Caki2 (cell line): ENCODE data around the gene RBM28. TPM values are rescaled to one million over a fixed set of nuclear protein-coding genes. Genes with fewer than 3 reads are reported as not detected.

Experiments
- DNase-seq: peaks from one replicate; pipeline ENCODE4 v3.0.0-alpha.2; 2015; ENCODE audit warnings: low read depth
- in situ Hi-C: cut with HindIII; loops from 2 replicates; pipeline ENCODE4 v1.10.0; 2016; ENCODE audit warnings: low sequenced_read_pairs, low pct_unique_long_range_greater_than_20kb, mixed read lengths
- total RNA-seq: library from RNA; depleted of rRNA; stranded (reverse); fragments of >200 nt; shearing (Covaris generic); gene quantifications from 2 replicates; pipeline ENCODE4 v1.2.3, GENCODE V29; 2014; ENCODE audit warnings: low replicate concordance; rRNA removed

RBM28 gene, protein sequence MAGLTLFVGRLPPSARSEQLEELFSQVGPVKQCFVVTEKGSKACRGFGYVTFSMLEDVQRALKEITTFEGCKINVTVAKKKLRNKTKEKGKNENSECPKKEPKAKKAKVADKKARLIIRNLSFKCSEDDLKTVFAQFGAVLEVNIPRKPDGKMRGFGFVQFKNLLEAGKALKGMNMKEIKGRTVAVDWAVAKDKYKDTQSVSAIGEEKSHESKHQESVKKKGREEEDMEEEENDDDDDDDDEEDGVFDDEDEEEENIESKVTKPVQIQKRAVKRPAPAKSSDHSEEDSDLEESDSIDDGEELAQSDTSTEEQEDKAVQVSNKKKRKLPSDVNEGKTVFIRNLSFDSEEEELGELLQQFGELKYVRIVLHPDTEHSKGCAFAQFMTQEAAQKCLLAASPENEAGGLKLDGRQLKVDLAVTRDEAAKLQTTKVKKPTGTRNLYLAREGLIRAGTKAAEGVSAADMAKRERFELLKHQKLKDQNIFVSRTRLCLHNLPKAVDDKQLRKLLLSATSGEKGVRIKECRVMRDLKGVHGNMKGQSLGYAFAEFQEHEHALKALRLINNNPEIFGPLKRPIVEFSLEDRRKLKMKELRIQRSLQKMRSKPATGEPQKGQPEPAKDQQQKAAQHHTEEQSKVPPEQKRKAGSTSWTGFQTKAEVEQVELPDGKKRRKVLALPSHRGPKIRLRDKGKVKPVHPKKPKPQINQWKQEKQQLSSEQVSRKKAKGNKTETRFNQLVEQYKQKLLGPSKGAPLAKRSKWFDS
- total RNA-seq: 12.9 and 30.0 TPM in 2 replicates

DNA sequence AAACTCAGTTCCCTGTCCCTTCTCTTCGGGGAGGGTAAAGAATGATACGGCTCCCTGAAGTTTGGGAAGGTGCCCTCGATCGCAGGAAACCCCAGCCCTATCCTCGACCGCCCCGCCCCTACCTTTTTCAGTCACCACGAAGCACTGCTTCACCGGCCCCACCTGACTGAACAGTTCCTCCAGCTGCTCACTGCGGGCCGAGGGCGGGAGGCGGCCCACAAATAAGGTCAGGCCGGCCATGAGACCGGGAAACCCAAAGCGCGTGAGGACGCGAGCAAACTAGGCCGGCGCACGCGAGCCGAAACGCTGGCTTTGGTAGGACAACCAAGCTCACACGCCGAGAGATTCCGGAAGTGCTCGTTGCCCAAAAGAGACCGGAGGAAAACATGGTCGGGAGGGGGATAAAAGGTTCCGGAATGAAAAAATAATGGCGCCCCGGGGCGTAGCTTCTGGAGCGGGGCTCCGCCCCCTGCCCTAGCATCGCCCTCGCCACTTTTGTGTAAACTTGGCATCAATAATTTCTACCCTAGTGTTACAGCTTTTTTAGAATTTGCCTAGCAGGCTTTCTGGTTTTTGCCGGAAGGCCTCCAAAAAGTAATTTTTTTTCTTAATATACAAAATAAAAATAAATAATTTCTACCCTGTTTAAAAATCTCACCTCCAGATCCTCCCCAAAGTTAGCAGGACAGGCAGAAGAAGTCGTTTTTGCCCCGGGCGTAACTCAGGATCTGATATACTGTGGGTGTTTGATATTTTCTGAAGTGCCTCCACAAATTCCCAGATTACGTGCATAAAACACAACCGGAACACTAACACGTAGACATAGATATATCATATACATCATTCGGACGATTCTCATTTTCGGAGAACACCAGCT is at the start of gene RBM28:
TSS of gene RBM28 (minus strand) at position 355 of the 877 bp plus-strand sequence. CDS start at position 240, 115 bp downstream.
- in situ Hi-C loops: no loop called here
- peak; percentile 86 for DNase-seq

DNA sequence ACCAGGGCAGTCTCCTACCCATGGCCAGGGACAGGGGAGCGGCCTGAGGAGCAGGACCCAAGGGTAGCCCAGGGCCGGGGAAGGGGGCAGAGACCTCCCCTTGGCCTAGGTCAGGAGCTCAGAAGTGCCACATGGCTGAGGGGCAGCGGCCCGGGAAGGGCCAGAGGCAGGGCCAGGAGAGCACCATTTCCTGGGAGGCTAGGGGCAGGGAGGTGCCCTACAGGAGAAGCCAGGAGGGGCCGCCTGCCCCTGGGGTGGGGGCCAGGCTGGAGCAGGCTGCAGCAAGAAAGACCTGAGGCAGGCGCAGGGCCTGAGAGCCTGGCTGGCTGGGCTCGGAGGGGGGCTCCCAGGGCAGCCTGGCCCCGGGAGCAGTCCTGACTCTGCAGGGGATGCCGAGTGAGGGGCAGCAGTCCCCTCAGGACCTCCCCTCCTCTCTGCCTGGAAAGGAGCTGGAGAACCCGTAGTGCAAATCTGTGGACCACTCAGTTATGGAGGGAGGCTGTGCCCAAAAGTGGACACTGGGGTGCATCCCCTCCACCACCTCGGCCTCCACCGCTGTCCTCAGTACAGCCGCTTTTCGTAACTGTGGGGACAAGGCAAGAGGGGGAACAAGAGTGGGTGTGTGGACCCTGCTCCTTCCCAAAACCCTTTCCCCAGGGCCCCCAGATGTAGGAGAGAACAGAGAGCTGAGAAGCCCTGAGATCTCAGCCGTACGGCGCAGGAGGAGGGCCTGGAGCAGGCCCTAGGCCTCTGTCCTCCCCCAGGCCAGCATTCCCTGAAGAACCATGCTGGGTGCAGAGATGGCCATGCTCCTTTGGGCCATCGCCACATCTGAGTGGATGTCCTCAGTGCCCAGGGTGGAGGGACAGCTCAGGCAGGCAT is 49.0 kb upstream of the RBM28 start:
- no peak for DNase-seq
- in situ Hi-C loops: no loop called here

DNA sequence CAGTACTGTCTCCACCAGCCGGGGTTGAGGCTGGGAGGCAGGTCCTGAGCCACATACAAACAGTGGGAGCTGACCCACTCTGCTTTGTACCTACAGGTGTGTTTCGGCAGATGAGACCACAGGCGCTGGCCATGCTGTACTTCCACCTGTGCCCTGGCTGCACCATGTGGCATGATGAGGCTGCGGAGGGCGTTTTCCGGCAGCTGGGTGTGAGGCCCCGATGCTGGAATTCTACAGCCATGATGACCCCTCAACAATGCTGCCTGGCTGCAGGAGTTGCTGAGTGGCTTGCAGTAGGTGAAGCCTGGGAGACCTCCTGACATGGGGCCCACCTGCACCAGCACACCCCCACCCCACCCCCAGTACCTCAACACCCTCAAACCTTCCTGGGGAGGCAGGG is 48.1 kb upstream of the RBM28 start:
- in situ Hi-C loops: no loop called here
- DNase-seq: no peak

DNA sequence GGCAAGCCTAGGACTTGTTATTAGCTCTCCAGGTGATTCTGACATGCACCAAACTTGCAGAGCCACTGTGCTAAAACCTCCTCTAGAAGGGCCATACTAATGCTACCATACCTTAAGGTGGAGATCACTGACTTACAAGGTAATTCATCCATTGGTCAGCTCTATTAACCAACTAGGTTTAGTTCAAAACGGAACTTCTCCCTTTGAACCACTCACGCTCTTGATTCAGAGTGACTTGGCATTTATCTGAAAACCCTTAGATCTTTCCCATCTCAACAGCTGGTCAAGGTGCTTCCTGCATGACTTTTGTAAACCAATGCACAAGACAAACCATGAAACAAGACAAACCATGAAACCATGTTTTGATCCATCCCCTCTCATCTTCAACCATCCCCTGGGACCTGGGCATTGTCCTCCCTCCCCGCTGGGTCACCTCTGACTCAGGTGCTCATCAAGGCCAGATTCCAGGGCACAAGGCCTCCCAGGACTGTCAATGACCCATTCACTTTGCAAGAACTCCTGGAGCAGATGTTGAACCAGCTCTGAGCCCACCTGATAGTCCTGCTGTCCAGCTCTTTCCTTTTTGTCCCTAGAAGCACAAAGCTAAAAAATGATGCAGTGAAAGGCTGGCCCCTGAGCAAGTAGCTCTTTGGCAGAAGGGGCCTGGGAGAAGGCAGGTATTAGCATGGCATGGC is 47.3 kb upstream of the RBM28 start:
- in situ Hi-C loops: no loop called here
- DNase-seq: no peak

DNA sequence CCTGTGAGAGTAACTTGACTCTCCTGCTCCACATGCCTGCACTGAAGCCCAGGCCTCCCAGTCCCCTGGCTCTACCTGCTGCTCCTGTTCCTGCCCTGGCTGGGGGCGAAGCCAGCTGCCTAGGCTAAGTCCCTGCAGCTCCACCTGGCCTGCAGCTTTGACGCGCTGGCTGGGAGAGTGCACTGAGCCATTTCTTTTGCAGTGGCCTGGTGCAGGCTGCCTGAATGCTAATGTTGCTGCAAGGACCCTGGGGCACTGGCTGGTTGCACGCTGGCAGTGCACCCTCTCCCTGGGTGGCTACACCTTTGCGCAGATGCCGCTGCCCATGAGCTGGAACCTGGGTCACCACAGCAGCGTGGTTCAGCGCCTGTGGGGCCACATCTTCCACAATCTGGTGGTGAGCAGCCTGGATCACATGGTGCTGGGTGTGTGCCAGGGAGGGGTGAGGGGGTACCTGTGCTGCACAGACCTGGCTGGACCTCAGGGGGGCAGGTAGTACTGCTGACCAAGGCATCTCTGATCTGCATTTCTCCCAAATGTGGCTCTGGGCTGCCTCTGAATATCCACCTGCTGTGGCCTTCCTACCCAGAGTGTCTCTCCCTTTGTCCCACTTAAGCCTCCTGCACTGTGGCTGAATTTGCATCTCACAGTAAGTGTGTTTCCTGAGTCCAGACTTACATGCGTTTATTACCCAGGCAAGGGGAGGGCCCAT is 46.1 kb upstream of the RBM28 start:
- in situ Hi-C loops: no loop called here
- no peak for DNase-seq

DNA sequence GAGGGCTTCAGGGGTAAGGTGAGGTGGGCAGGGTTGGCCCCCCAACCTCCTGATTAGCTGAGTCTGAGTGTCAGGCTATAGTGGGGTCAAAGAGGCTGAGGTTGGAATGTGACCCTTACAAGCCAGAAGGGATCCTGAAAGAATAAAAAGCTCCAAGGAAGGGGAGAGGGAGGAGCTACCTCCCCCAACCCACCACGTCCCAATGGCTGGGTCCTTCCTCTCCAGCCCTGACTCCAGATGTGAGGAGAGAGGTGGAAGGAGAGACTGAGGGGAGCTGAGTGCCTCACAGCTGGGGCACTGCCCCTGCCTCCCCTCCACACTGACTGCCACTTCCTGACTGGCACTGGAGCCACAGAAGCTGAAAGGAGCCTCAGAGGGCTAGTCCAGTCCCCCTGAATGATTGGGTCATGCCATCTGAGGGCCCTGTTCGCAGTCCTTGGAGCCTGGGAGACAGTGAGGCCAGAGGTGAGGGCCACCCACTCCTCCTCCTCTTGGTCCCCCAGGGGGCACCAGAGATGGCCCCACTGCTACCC is 45.4 kb upstream of the RBM28 start:
- no peak for DNase-seq
- in situ Hi-C loops: no loop called here

DNA sequence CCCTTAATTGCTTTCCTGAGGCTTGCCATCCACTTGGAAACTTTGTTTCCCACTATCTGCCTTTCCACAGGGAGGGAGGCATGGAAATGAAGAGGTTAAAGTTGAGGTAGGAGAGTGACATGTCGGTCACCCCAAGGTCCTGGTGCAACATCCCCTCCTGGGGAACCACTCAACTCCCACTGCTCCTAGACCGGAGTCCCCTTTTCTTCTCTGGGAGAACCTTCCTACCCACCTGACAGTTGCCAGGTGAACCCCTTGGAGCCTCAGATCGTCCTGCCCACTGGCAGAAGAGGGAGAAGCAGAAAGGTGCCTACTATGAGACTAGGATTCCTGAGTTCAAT is 44.4 kb upstream of the RBM28 start:
- in situ Hi-C loops: no loop called here

DNA sequence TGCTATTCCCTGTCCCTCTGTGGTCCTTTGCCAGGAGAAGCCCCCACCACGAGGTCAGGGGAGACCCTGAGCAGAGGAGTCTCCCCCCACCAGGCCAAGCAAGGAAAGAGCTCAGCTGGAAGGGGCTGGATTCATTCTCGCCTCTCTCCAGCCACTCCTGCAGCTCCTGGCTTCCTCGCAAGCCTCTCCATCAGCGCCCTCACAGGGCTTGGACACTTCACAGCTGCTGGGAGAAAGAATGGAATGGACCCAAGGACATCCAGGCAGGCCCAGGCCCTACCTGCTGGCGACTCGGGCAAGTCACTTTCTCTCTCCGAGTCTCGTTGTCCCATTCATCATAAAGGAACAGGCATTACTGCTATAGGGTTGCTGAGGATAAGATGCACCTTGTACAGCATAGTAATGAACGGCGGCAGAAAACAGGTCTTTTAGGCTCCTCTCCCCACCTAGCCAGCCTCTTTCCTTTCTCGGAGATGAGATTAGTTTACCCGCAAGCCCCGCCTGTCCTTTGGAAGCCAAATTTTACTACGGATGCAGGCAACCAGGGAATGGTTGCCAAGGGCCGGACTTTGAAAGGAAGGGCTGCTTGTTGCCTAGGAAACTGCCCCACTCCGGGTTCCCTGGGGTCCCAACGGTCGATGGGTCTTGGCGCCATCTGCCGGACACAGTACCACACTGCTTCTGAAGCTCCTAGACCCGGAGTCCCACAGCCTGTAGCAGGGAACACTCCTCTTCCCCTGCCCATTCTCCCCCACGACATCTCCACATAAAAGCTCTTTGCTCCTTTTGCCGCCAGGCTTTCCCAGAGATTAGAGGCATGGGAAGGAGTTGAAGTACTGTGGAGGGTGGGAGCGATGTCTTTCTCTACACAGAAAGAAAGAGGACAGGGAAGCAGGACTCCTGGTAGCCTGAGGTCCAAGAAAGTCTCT is 43.8 kb upstream of the RBM28 start:
- in situ Hi-C loops: no loop called here
- DNase-seq: peak; percentile 30

More for the DNA sequence above, 44.4 kb upstream of the RBM28 start:
- DNase-seq: no peak

DNA sequence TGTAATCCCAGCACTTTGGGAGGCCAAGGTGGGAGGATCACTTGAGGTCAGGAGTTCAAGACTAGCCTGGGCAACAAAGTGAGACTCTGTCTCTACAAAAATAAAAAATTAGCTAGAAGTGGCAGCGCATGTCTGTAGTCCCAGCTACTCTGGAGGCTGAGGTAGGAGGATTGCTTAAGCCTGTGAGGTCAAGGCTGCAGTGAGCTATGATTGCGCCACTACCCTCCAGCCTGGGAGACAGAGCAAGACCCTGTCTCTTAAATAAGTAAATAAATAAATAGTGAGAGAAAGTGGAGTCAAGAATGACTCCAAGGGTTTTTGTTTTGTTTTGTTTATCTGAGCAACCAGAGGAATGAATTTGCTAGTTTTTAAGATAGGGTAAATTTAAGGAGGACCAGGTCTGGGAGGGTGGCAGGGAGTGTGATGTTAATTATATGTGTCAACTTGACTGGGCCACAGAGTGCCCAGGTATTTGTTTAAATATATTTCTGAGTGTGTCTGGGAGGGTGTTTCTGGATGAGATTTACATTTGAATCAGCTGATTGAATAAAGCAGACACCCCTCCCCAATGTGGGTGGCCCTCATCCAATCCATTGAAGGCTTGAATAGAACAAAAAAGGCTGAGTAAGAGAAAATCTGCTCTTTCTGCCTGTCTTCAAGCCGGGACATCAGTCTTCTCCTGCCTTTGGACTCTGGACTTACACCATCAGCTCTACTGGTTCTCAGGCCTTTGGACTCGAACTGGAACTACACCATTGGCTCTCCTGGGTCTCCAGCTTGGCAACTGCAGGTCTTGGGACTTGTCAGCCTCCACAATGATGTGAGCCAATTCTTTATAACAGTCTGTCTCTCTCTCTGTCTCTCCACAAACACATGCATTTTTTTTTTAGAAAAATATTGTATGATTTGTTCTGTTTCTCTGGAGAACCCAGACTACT is 42.5 kb upstream of the RBM28 start:
- DNase-seq: no peak
- in situ Hi-C loops: no loop called here

DNA sequence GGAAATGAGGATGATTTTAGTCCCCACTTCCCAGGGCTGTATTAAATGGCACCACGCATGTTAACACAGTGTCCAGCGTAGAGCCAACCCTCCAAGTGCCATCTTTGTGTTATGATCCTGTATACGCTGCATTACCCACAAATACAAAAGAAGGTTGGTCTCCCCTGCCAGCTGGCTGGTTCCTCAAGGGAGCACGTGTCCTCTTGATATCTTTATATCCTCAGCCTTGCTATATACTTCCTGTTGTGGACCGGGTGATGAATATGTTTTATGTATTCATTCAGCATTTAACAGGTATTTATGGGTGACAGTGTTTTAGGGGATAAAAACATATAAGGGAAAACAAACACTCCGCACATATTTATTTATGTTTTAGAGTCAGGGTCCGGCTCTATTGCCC is 41.0 kb upstream of the RBM28 start:
- DNase-seq: no peak
- in situ Hi-C loops: no loop called here

DNA sequence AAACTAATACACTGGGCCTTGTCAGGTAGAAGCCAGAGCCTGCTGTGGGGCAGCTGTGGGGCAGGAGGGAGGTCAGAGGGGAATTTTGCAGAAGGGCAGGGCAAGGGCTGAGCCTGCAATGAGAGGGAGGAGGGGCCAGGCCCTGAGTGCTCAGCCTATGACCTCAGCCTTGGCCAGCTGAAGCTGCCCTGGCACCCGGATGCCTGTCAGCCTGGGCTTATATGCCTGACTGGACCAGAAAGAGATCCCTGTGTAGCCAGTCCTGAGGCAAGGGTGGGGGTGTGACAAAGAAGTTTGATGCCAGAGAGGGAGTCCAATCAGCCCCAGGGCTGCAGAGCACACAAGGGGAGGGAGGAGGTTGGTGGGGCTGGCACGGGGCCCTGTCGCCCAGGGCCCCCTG is 40.1 kb upstream of the RBM28 start:
- in situ Hi-C loops: no loop called here
- DNase-seq: no peak

DNA sequence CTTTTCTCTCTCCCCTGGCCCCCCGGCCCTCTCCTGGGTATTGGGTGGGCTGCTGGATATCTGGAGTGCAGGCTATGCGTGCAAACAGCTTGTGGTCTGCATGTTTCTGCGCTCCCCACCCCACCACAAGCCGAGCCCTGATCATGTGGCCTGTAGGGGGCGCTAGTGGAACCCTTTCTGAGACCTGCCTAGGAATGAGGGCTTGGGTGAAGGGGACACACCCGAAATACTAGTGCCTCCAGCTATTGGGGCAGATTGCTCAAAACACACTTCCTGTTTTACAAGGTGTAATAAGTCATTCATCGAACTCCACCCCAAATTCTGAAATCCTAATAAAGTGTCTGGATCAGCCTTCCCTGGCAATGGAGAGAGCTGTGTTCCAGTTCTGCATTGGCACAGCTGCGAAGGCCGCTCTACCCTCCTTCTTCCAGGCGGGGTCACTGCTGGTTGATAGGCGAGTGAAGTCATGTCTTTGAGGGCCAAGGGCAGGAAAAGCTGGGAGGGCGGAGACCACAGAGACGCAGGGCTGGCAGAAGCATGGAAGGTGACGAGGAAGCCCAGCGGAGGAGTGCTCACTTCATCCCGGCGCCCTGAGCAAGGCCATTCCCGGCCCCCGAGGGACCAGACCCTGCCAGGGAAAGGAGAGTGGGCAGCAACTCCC is 37.6 kb upstream of the RBM28 start:
- in situ Hi-C loops: no loop called here
- no peak for DNase-seq

DNA sequence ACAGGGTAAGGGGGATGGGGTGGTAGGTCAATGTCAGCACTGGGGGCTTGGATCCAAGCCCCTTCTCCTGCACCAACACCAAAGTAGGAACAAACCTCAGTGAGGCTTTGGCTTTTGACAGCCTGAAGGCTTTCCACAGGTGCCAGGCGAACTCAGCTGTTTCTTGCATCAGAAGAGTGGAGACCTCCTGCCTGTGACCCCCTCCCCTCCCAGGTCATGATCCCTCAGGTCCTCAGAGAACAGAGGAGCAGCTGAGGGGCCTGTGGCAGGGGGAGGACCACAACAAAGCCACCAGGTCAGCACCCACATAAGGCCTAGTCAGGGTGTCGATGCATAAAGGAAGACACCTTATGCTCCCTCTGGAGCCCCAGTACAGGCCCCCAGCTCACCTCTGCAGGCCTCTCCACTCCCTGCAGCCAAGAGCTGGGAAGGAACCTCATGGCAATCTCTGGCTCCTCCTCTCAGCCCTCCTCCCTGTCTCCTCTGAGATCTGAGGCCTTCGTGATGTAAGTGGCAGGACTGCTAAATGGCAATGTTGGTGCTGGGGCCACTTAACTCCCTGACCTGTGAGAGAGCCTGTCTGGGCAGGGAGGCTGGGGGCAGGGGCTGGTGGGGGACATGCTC is 36.9 kb upstream of the RBM28 start:
- DNase-seq: no peak
- in situ Hi-C loops: no loop called here
